GM18505 (cell line): Measurements from ENCODE around the gene SLC6A8.
"Not testable (repeated sequence)": the region's sequence is repeated elsewhere in the genome, so short reads cannot be mapped to it uniquely, and the experiment has no call there.

ENCODE experiments used
- ATAC-seq: cut with Tn5 transposase; IDR thresholded peaks from one replicate; pipeline ENCODE4 v1.9.1; 2021; ENCODE audit not compliant: unreplicated experiment
- POLR2A ChIP-seq: IDR thresholded peaks from 4 replicates; pipeline ENCODE4 v1.6.1; 2011; ENCODE audit warnings: borderline replicate concordance; ENCODE audit not compliant: insufficient read depth, insufficient read length; ENCODE audit errors: extremely low read depth

SLC6A8 gene

GRCh38 chrX:153697924-153698865 lies 10.5 kb downstream of the SLC6A8 start:
- TF ChIP-seq POLR2A: no peak

GRCh38 chrX:153699210-153699783 lies 11.6 kb downstream of the SLC6A8 start:
- not testable (repeated sequence) for ATAC-seq

More at GRCh38 chrX:153697924-153698865, 10.5 kb downstream of the SLC6A8 start:
- no peak for ATAC-seq

DNA sequence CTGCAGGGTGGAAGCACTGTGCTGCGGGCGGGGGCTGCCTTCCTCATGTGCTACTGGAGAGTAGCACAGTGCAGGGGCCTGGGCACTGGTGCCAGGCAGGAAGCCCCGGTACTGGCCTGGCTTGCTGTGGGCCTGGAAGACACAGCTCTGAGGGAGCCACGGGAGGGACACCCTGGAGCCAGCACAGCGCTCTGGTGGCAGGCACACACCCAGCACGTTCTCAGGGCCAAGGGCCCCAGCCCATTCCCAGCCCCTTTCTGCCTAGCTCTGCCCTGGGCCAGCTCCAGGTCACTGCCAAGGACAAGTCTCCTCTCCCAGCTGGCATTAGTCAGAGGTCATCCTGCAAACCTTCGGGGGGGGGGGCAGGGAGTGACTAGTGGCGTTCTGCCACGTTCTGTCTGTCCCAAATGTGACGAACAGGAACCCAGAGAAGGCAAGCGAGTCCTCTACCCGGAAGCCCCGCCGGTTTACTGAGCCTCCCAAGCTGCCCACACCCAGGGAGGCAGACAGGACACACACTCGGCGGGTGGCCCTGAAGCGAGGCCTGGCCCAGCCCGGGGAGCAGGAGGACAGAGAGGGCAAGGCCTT lies 12.2 kb downstream of the SLC6A8 start:
- ATAC-seq: not testable (repeated sequence)

- no peak for TF ChIP-seq POLR2A
- no peak for ATAC-seq
Observed at GRCh38 chrX:153700376-153700945, 12.7 kb downstream of the SLC6A8 start.

- no peak for ATAC-seq
- TF ChIP-seq POLR2A: no peak
Observed at GRCh38 chrX:153700967-153701366, 13.2 kb downstream of the SLC6A8 start.

DNA sequence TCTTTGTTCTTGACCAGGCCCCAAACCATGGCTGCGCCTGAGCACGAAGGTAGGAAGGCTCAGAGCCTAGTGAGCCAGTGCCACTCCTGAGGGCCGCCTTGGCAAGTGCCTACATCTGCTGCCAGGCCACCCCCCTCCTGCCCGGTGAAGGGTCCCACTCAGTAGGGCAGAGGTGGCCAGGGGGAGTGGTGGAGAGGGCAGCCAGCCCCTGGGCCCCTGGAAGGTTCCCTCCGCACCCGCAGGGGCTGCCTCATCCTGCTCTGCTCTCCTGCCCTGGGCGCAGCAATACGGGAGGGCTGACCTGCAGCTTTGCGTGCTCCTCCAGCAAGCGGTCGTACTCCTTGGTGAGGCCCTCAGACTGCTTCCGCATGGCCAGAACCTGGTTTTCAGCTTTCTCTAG lies 14.0 kb downstream of the SLC6A8 start:
- no peak for ATAC-seq
- TF ChIP-seq POLR2A: no peak

- no peak for ATAC-seq
- TF ChIP-seq POLR2A: no peak
Observed at GRCh38 chrX:153702336-153703035, 14.8 kb downstream of the SLC6A8 start.

- ATAC-seq: no peak
- TF ChIP-seq POLR2A: no peak
Observed at GRCh38 chrX:153703036-153703370, 15.3 kb downstream of the SLC6A8 start.

DNA sequence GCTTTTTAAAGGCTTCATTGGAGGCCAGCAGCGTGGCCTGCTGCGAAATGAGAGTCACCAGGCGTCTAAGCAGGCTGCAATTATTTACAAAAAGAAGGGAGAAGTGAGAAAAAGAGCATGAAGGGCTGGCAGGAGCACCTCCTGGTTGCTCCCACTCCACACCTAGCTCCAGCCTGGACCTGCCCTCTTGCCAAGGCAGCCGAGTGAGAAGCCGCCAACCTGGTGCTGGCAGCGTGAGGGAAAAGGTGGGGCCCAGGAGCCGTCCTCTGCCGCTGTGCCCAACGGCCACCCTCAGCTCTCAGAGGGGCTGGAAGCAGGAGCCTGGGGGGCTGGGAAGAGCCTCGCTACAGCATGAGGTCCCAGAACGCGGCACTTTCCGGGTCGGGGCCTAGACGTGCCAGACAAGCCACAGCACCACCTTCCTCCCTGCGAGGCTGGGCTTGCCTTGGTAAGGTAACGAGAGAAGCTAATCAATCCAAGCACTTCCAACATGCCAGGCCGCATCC lies 16.3 kb downstream of the SLC6A8 start:
- no peak for TF ChIP-seq POLR2A
- no peak for ATAC-seq

- ATAC-seq: not testable (repeated sequence)
Observed at GRCh38 chrX:153704631-153705402, 17.1 kb downstream of the SLC6A8 start.

GRCh38 chrX:153705403-153706060 lies 17.8 kb downstream of the SLC6A8 start:
- ATAC-seq: not testable (repeated sequence)

GRCh38 chrX:153706799-153707198 lies 19.1 kb downstream of the SLC6A8 start:
- no peak for ATAC-seq
- TF ChIP-seq POLR2A: no peak
